HK-2 (cell line): ENCODE results near the gene CUBN.
A peak's percentile ranks its signal among the peaks of the same experiment; 100 is the strongest.

Experiments used
- DNase-seq: peaks from one replicate; pipeline ENCODE4 v3.0.0-alpha.2; 2018; ENCODE audit not compliant: unreplicated experiment

CUBN gene

DNA sequence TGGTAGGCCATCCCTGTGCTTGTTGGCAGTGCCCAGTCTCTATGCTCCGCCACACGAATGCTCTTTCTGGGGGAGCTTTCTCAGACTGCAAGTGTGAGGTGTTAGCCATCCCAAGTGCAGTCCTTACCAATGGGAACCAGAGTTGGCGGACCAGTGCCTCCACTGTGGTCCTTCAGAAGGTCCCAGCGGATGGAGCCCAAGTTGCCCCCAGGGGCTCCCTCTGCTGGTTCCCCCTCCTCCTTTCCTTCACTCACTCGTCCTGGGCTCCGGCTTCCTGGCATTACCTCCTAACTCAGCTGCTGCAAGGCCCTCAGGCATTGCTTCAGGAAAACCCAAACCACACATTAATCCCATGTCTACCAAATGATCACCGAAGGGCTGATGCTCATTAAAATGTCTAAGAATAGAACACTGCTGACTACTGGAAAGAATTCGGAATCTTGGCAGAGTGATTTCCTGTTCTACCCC is 139.8 kb downstream of the CUBN start:
- DNase-seq = no peak

DNA sequence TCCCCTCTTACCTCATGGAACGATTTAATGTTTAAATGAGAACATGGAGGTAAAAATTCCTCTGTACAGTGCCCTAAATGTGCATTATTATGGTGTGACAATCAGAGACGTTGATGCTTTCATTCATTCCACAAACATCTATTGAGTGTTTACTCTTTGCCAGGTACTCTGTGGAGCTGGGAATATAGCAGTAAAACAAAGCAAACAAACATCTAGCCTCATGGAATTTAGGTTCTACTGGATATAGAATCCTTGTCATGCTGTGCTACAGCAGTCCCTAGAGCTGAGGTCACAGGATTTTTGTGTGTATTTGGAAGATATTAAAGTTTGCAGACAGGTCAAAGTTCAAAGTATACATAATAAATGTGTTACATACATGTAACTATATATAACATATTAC is 140.7 kb downstream of the CUBN start:
- no peak for DNase-seq

DNA sequence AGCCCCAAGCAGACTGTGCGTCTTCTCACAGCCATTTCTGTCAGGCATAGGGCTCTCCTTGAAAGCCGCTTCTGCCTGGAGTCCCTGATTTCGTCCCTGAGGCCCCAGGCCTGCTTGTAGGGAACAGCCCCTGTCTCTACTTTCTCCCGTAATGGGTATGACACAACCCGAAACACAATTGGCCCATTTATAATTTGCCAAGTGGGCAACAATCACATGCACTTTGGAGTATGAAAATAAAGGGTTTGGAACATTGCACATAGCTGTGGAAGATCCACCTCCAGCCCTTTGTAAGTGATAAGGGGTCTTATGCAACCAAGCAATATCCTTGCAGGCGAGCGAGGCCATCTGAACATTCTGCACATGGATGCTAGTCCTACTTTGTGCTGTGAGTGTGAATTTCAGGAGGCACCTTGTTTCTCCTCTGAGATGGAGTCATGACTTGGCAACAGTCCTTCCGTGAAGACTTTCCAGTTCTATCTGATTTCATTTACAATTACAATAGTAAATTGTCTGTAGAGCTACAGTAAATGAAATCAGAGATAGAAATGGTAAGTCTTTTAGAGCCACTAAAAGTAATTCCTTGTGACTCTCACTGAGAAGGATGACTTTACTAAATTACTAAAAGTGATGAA is 141.5 kb downstream of the CUBN start:
- DNase-seq = no peak

- DNase-seq = no peak
Measured at GRCh38 chr10:16987206-16987621, 142.4 kb downstream of the CUBN start.

- peak; percentile 13 for DNase-seq
Measured at GRCh38 chr10:16986406-16987205, 143.0 kb downstream of the CUBN start.

- DNase-seq = no peak
Measured at GRCh38 chr10:16986082-16986405, 143.6 kb downstream of the CUBN start.

DNA sequence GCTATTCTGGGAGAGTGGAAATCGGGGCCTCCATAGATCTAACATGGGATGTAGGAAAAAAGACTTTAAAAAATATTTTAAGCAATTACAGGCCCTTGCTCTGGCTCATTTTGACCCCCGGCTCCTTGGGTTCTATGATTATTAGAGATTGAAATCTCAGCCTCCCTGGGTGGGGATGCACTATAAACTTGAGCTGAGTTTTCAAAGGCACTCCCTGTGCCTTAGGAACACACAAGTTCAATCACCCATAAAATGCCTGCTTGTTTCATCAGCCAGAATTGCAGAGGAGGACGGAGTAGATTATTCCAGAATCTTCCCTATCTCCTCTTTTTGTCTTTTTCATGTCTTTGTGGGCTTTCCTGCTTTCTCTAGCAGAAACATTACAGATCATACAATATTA is 145.4 kb downstream of the CUBN start:
- no peak for DNase-seq

- DNase-seq = no peak
Measured at GRCh38 chr10:16976803-16977202, 152.8 kb downstream of the CUBN start.

DNA sequence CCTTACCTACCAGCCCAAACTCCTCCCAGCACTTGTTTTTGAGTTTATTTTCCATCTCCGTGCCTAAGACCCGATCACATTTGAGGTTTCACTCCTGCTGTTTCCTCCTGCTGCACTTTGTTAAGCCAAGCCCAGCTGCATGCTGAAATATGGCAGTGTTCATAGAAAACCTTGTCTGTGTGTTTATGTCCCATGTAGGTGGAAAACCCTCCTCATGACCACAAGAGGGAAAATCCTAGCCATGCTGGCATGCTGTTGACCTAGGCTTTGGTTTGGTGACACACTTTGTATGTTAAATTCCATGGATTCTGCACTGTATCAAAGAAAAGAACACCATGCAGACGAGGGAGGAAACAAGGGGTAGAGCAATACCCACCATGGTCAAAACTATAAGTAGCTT is 154.4 kb downstream of the CUBN start:
- DNase-seq = no peak

DNA sequence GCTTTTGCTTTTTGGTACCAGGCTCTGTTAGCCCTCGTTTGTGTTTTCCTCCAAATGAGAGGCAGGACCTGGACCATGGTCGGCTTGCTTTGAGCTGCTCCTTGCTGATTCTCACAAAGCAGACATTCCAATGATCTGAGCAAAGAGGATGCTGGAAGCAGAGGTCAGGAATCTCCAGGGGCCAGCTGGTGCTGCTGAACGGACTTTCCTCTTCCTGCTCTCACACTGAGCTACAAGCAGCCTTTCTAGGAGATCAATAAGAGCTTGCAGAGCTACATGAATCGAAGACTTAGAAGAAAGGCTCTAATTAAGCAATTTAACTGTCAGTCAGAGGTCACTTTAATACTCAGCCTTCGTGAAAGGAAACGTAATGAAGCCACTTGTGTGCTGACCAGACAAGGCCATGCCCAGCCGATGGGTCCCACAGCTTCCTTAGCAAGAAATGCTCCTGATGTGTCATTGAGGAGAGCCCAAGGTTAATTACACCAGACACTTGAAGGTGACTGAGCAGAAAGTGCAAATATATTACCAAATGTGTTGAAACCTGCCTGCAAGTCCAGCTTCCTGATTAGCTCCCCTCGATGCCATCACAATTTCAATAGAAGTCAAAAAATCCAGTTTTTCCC is 161.1 kb downstream of the CUBN start:
- peak; percentile 39 for DNase-seq

- no peak for DNase-seq
Measured at GRCh38 chr10:16967866-16968415, 161.7 kb downstream of the CUBN start.

GRCh38 chr10:16966991-16967865 is 162.4 kb downstream of the CUBN start:
- no peak for DNase-seq

DNA sequence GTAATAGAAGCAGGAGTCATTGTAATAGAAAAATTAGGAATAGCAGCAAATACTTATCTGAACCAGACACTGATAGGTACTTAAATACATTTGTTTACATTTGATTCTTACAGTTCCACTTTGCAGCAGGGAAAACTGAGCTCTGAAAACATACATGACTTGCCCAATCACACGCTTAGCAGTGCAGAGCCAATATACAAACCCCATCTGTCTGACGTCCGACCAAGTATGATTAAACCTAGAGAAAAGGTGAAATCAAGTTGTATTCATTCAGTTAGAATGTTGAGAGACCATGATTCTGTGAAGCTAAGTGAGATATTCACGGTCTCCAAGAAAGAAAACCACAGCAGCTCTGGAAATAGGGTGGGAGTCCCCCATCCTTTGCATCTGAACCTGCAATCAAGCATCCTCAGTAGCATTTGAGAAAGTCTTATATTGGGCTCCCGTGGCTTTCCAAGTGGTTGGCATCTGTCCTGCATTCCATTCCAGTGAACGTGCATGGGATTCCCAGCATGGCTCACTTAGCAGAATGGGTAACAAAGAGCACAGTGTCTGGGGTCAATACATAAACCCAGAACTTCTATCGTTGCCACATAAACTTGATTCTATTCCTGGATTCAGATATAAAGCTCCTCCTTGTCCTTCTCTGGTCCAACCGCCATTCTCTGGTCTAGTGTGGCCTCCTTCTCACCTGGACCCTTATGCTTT is 163.7 kb downstream of the CUBN start:
- DNase-seq = peak; percentile 73

- DNase-seq = no peak
Measured at GRCh38 chr10:16965344-16965616, 164.3 kb downstream of the CUBN start.

GRCh38 chr10:16964576-16965343 is 164.9 kb downstream of the CUBN start:
- DNase-seq = no peak

DNA sequence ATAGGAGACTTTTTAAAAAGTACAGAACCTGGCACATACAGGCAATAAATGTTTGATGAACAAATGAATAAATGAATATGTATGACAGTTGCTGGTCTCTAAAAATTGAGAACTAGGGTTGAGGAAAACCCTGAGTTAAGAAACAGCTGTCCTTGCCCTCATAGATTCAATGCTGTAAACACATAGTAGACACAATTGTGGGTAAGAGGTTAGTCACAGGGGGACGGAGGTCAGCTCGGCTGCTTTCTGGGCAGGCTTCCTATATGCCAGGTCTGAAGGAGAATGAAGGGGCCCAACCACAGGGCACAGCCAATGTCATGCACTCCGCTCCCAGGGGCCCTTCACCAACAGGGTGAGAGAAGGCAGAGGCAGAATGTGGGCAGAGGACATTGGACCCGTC is 169.1 kb downstream of the CUBN start:
- DNase-seq = no peak

DNA sequence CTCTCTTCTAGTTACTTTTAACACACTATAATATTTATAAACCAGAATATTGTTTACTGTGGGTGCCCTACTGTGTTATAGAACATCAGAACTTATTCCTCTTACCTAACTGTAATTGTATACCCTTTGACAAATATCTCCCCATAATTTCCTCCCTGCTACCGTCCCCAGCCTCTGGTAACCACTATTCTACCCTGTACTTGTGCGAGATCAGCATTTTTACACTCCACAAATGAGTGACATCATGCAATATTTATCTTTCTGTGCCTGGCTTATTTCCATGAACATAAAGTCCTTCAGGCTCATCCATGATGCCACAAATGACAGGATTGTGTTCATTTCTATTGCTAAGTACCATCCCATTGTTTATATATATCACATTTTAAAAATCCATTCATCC is 172.6 kb downstream of the CUBN start:
- no peak for DNase-seq

- DNase-seq = no peak
Measured at GRCh38 chr10:16954280-16955030, 175.2 kb downstream of the CUBN start.

- no peak for DNase-seq
Measured at GRCh38 chr10:16953270-16953669, 176.3 kb downstream of the CUBN start.

DNA sequence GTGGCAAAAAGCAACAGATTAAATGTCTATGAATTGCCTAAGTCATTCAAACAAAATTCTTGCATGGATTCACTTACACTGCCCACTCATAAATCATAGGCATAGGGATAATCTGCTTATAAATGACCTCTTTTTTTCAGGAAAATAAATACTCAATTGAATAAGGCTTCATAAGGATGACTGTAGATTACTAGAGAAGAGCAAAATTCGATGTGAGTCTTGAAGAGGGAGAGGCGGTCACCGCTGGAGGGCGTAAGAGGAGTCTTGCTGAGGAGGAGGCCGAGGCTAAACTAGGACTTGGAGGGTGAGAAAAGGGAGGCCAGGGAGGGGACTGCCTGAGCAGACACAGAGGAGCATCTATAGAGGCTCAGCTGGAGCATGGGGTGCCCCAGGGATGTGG is 177.0 kb downstream of the CUBN start:
- DNase-seq = no peak
